Amygdala (tissue), 56 donors: ENCODE data around the gene LSM3.

Experiments
- DNase-seq, 56 donors: peaks; one replicate each; lab custom pipeline; 2025; lab: John Stamatoyannopoulos, UW

The LSM3 gene

GRCh38 chr3:14235003-14235911, 56.6 kb downstream of the LSM3 start:
- no peak for DNase-seq

DNA sequence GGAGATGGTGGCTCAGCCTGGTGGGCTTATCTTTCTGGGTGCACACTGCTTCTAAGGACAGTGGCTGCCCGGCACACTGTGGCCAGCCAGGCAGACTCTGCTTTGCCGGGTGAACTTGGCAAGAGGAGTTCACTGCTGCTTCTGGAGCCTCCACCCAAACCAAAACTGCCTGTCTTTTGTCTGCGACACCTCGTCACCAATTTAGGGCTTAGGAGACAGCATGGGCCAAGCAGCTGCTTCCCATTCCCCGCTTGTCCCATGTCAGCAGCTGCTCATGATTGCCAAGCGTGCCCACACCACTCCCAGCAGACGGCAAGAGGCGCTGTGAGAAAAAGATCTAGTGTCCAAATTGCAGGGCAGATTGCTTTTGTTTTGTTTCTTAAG, 57.3 kb downstream of the LSM3 start:
- DNase-seq: no peak

DNA sequence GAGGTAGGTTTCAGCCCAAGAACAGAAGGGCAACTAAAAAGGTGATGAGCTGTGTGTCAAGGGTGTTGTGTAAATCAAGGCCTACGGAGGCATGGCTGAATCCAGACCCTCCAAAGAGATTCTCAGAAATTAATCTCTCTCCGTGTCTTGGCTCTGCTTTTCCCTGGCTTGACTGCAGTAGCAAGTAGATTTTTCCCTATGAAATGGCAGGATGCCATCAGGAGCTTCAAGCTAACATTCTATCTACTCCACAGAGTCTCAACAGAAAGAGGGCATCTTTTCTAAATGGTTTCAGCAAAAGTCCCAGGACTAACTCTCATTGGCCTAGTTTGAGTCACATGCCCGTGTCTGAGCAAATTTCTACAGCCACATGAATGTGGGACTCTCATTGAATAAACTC, 58.3 kb downstream of the LSM3 start:
- no peak for DNase-seq

DNA sequence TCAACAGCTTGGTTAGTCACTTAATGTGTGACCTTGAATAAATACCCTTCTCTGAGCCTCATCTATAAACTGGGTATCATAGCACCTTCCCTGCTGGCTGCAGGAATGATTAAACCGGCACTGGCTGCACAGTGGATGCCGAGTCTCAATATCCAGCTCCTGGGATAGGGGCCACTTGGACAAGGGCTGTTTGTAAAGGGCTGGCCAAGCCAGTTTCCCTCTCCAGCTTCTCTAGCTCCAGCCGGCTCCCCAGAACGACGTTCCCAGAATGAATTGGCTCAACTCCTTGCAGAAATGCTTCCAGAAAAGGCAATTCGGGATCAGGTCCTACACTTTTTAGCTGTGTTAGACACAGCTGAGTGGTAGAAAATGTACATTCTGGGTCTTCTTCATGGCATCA, 58.8 kb downstream of the LSM3 start:
- peak in 1 of 56 donors; percentile 20 for DNase-seq

GRCh38 chr3:14238356-14238755, 59.7 kb downstream of the LSM3 start:
- DNase-seq: no peak

- DNase-seq: no peak
Observed at GRCh38 chr3:14238930-14239329, 60.3 kb downstream of the LSM3 start.

DNA sequence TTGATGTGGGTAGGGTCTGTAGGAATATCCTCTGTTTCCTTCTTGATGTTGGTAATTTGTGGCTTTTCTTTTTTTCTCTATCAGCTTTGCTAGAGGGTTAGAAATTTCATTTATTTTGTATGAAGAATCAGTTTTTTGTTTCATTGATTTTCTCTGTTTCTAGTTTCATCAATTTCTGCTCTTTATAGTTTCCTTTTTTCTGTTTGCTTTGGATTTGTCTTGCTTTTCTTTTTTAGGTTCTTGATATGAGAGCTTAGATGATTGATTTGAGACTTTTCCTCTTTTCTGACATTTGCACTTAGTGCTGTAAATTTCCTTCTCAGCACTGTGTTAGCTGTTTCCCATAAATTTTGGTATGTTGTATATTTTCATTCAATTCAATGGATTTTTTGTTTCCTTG, 61.3 kb downstream of the LSM3 start:
- no peak for DNase-seq

DNA sequence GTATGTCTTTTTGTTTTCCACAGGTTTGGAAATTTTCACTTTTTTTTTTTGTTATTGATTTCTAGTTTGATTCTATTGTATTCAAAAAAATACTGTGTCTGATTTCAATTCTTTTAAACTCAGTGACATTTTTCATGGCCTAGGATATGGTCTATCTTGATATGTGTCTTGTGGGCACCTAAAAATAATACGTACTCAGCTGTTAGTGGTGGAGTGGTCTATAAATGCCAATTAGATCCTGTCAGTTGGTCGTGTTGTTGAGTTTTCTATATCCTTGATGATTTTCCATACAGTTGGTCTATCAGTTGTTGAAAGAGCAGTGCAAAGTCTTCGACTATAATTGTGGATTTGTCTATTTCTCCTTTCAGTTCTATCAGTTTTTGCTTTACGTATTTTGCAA, 61.7 kb downstream of the LSM3 start:
- DNase-seq: no peak

DNA sequence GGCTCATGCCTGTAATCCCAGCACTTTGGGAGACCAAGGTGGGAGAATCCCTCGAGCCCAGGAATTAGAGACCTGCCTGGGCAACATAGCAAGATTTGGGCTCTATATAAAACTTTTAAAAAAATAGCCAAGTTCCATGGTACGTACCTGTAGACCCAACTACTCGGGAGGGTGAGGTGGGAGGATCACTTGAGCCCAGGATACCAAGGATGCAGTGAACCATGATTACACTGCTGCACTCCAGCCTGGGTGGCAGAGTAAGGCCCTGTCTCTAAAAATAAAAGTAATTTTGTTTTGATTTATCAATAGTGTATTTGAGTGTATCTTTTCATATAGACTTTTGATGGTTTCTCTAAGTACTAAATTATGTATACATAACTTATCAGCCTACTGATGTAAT, 63.1 kb downstream of the LSM3 start:
- no peak for DNase-seq

DNA sequence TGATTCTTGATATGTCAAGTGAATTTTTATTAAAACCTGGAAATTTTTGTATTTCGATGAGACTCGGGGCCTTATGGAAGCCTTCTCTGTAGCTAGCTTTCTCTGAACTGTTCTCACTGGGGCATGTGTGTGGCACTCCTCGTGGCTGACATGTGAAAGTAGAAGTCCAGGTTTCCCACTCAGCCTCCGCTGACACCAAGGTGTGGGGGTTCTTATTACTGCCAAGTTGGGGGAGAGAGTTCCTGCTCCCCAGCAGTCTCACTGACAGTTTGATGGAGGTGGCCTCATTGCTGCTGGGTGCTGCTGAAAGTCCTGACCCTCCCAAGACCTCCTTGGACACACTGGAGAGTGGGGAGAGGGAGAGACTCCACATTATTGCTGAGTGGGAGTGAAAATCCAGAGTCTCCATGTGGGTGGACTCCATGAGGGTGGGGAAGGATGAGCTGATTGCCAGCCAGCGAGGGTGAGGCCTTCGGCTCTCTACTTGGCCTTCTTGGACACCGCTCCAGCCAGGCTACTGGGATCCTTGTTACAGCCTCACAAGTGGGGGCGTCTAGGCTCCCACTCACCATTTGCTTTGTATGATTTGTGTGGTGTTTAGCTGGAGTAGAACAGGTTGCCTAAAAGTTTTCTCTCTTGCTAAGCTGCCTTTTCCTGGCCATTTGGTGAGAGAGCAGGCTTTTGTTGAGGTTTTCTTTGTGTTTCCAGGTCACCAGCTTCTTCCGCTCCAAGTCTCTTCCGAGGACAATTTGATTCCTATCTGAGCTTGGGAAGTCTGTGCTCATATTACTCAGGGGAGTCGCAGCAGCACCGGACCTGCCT, 64.1 kb downstream of the LSM3 start:
- no peak for DNase-seq

DNA sequence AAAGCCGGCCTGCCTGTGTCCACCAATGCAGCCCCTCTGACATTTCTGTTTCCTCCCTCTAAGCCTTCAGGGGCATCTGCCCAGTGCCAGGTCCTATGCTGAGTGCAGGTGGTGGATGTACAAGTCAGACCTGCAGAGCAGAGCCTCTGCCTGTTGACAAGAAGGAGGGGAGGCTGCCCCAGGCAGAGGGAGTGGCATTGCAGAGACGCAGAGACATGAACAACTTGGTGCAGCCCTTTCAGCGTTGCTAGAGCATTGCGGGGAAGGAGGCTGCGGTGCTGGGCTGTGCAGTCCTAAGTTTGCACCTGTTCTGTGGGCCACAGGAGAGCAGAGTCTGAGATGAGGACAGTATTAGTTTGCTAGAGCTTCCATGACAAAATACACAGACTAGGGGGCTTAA, 65.2 kb downstream of the LSM3 start:
- no peak for DNase-seq

DNA sequence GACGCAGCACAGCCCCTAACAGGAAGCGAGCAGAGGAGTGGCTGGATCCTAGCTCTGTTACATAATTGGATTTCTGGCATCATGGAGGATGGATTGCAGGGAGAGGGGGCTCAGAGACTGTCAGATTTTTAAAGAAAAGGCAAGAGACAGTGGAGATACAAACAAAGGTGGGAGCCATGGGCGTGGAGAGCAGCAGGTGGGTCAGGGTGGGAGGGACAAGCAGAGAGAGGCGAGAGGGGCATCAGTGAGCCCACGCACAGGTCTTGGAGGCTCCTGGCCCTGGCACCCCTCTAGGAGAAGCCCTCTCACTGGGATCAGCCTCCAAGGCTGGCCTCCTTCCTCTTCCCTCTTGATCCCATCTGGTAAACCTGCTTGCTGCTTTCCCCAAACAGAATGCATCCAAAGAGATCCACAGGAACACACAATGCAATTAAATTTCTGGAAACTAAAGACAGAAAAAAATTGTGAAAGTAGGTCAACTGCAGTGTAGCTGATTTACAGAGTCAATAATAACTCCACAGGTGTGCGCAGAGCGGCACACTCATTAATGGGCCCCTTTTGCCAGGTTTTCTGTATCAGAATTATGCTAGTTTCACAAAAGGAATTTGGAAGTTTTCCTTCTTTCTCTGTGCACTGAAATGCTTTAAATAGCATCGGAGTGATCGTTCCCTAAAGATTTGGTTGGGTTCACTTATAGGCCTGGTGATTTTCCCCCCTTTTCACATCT, 66.1 kb downstream of the LSM3 start:
- DNase-seq: no peak

DNA sequence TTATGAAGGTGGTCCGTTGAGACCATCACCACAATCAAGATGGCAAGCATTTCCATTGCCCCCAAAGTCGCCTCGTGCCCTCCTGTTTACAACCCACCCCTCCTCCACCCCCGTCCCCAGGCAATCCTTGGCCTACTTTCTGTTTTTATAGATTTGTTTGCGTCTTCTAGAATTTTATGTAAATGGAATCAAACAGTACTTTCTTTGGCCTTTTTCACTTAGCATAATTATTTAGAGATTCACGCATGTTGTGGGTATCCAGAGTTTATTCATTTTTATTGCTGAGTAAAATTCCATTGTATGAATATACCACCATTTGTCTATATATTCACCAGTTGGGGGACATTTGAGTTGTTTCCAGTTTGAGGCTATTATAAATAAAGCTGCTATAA, 66.6 kb downstream of the LSM3 start:
- DNase-seq: no peak

DNA sequence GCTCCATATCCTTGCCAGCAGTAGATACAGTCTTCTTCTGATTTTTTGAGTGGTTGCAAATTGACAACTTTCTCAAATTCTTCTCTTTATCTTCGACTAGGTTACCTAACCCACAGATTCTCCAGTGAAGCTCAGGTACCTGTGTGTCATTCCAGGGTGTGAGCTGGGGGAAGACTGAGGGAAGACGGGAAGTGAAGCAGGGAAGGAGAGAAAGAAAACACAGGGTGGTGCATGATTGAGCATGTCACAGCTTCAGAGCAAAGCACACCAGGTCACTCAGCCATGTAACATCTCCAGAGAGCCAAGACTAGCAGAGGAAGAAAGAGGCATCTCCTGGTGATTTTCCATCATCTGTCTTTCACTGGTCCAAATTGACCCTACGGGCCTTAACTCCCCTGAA, 67.2 kb downstream of the LSM3 start:
- no peak for DNase-seq

DNA sequence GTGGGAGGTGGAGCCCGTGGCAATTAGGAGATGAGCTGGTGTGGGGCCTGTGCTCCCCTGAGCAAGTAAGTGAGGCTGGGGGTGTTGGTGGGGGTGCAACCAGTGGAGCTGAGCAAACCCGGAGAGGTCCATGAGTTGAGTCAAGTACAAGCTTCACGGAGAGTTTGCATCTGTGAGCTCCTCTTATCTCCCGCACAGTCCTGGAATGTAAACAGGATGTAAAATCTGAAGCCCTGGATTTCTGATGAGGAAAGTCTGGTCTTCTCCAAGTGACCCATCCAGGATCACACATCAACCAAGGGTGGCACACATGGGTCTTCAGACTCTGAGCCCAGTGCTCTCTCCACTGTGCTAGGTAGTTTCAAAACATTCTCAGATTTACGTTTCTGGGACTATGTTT, 67.8 kb downstream of the LSM3 start:
- DNase-seq: no peak

- no peak for DNase-seq
Observed at GRCh38 chr3:14248477-14248848, 69.8 kb downstream of the LSM3 start.

DNA sequence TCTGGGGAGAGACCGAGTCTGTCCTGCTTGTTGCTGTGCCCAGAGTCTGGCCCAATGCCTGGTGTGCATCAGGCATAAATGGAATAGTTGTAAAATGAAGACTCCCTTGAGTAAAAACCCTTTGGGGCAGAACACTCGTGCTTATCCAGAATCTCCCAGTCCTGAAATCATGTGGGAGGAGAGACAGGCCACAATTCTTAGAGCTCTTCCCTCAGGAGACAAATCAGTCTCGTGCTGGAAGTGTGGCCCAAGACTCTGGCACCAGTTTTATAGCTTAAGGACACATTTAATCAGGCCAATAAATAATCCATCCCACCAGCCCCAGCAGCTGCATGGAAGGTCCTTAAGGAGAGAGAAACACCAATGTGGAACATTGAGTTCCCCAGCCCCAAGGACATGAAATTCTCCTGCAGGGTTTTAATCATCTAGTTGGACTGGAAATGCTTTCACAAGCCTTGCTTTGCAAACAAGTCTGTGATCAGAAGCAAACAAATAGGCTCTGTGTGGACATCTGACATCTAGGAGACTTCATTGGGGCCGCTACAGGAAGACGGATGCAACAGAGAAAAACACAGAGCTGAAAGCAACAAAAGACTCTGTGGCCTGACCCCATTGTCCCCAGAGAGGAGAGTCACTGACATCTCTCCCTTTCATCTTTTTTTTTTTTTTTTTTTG, 70.4 kb downstream of the LSM3 start:
- DNase-seq: peak in 20 of 56 donors; percentile 10 to 72 (median 36)
